ENCODE results near the gene PIGZ.

- no peak for TF ChIP-seq POLR2A (conservative IDR thresholded peaks at IDR 0.05)
- TF ChIP-seq CTCF (IDR thresholded peaks at IDR 0.05 in 2 of 3, conservative IDR thresholded peaks at IDR 0.05 in 1 of 3; ENCODE audit: insufficient read depth in 2 of 3, low read depth in 1 of 3, low read length in 3 of 3): no peak
- TF ChIP-seq CBX1 (IDR thresholded peaks at IDR 0.05; ENCODE audit: low read depth): no peak
- no peak for TF ChIP-seq ZNF274 (IDR thresholded peaks at IDR 0.05; ENCODE audit: borderline replicate concordance, low read depth, low read length)
Observed at GRCh38 chr3:196975349-196975748, 6.7 kb upstream of the PIGZ start.
